NCI-H2107 treated with DMSO at 0.1 percent for 48 hours (cell line): ENCODE data around the gene SIX2.

Experiments
- DNase-seq: peaks from one replicate; lab custom pipeline; 2025; ENCODE audit not compliant: unreplicated experiment; lab: John Stamatoyannopoulos, UW

SIX2 gene

GRCh38 chr2:45003579-45004551 is 5.4 kb downstream of the SIX2 start:
- DNase-seq = no peak

GRCh38 chr2:45002686-45003085 is 6.6 kb downstream of the SIX2 start:
- no peak for DNase-seq

- no peak for DNase-seq
Observed at GRCh38 chr2:45001869-45002385, 7.3 kb downstream of the SIX2 start.

GRCh38 chr2:45000921-45001868 is 8.1 kb downstream of the SIX2 start:
- no peak for DNase-seq

GRCh38 chr2:45000341-45000901 is 8.8 kb downstream of the SIX2 start:
- no peak for DNase-seq

- no peak for DNase-seq
Observed at GRCh38 chr2:44999540-44999939, 9.7 kb downstream of the SIX2 start.

- DNase-seq = no peak
Observed at GRCh38 chr2:44997963-44998362, 11.3 kb downstream of the SIX2 start.

GRCh38 chr2:44996356-44996755 is 12.9 kb downstream of the SIX2 start:
- no peak for DNase-seq

GRCh38 chr2:44994377-44994776 is 14.9 kb downstream of the SIX2 start:
- no peak for DNase-seq

GRCh38 chr2:44989176-44989575 is 20.1 kb downstream of the SIX2 start:
- DNase-seq = no peak

GRCh38 chr2:44983836-44984604 is 25.2 kb downstream of the SIX2 start:
- no peak for DNase-seq

- peak; percentile 56 for DNase-seq
Observed at GRCh38 chr2:44981714-44982108, 27.5 kb downstream of the SIX2 start.

GRCh38 chr2:44980751-44981713 is 28.2 kb downstream of the SIX2 start:
- DNase-seq = no peak

- no peak for DNase-seq
Observed at GRCh38 chr2:44979581-44979980, 29.7 kb downstream of the SIX2 start.

- DNase-seq = no peak
Observed at GRCh38 chr2:44975571-44976450, 33.4 kb downstream of the SIX2 start.

- peak; percentile 43 for DNase-seq
Observed at GRCh38 chr2:44974064-44974715, 35.1 kb downstream of the SIX2 start.

- peak; percentile 54 for DNase-seq
Observed at GRCh38 chr2:44972771-44973535, 36.3 kb downstream of the SIX2 start.
